HG03135 (cell line): ENCODE measurements around the gene CABLES2.

Source experiments
- ATAC-seq: cut with Tn5 transposase; IDR thresholded peaks from one replicate; pipeline ENCODE4 v1.9.1; 2021; ENCODE audit warnings: mild to moderate bottlenecking, moderate library complexity; ENCODE audit not compliant: unreplicated experiment

The CABLES2 gene, protein sequence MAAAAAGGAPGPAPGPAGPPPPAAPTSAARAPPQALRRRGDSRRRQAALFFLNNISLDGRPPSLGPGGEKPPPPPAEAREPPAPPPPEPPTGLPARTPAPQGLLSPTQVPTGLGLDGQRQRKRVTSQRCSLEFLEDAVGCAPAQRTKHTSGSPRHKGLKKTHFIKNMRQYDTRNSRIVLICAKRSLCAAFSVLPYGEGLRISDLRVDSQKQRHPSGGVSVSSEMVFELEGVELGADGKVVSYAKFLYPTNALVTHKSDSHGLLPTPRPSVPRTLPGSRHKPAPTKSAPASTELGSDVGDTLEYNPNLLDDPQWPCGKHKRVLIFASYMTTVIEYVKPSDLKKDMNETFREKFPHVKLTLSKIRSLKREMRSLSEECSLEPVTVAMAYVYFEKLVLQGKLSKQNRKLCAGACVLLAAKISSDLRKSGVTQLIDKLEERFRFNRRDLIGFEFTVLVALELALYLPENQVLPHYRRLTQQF

DNA sequence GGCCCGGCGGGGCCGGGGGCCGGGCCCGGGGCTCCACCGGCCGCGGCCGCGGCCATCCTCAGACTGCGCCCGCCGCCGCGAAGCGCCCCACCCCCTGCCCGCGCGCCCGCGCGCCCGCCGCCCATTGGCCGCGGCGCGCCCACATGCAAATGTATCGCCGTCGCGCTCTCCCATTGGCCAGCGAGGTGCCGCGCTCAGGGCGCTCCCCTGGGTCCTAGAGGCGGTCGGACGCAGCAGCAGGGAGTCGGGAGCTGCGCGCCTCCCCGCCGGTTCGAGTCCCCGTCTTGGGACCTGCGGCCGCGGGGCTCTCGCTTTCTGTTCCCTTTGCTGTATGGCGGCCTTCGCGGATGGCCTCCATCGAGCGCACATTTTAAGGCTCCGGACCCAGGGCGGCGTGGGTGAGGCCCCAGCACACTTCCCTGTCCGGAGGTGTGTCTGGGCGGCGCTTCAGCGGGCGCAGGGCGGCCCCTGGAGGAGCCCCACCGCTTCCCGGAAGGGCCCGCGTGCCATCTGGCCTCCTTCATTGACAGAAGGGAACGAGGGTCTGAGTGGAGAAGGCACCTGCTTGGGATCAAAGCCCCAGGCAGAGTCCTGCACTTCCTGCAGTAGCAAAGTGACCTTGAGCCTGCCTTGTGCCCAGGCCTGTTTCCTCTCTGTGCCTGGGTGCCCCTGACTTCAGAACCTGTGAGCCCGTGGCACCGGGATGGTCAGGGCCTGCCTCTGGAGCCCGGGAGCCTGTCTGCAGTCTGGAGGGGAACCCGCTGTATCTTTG, at the start of gene CABLES2:
Gene CABLES2, minus strand, starts transcription at position 65 of the 772 bp plus-strand sequence. Its CDS starts 9 bp downstream, at position 56.
- ATAC-seq = peak; percentile 82

DNA sequence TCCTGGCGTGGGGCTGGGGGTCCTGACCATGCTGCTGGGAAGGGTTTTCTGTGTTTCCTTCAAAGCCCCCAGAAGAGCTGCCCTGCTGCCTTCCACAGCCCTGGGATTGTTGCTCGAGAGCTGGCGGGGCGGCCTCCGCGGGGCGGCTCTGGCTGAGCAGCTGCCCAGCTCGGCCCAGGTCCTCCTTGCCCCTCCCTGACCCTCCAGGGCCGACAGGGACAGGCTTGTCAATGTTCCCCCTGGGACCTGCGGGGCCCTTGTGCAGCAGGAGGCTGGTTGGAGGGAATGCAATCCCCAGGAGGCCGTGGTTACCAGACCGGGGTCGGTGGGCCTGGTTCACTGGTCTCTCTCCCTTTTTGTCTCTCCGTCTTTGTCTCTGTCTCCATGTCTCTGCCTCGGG, 48.8 kb upstream of the CABLES2 start:
- no peak for ATAC-seq

DNA sequence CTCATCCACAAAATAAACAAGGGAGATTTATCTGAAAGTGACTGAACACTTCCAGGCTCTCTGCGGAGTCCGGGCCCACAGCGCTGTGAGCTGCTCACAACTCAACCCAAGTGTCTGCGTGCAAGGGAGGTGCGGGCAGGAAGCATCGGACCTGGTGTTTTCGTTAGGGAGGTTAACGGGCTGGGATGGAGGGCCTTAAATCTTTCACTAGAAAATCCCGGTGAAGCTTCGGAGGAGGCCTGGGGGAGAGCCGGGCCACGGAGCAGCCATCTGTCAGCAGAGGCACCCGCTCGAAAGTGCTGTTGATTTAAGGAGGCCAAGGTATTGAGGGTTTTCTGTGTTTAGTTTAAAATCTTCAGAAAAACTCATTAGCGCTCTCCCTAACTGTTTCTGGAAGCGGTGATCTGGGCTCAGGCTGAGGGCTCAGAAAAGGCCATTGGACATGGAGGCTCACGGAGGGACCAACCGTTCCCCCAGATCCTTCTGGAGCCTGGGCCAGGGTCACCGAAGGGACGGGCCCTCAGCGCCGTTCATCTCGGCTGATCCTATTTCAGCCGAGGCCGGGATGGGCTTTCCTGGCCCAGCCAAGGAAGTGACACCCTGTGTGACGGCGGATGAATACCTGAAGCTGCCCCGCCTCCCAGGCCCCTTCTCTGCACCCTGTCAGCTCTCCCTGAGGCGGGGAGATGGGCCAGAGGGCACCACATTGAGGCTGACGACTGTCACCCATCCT, 48.0 kb upstream of the CABLES2 start:
- no peak for ATAC-seq

DNA sequence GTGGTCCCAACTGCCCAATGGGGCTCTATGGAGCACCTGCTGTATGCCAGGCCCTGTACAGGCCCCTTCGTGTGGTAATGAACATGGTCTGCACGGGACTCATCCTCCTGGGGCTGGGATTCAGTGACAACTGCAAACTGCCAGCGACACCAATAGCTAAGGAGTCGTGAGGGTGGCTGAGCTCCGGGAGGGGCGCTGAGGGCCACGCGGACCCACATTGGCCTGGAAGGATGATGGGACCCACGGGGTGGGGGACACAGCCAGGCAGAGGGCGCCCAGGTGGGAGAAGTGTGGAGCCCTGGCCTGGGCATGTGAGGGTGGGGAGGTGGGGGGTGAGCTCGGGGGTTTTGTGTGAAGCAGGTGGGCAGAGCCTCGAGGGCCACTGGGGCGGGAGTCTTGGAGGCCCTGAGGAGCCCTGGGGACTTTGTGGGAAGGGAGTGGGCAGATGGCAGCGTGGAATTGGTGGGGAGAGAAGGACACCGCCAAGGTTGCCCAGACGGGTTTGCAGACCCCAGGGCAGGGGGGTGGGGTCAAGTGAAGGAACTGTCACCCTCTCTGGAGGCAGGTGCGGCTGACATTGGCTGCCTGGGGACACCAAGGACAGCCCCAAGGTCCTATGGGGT, 46.2 kb upstream of the CABLES2 start:
- ATAC-seq = no peak

DNA sequence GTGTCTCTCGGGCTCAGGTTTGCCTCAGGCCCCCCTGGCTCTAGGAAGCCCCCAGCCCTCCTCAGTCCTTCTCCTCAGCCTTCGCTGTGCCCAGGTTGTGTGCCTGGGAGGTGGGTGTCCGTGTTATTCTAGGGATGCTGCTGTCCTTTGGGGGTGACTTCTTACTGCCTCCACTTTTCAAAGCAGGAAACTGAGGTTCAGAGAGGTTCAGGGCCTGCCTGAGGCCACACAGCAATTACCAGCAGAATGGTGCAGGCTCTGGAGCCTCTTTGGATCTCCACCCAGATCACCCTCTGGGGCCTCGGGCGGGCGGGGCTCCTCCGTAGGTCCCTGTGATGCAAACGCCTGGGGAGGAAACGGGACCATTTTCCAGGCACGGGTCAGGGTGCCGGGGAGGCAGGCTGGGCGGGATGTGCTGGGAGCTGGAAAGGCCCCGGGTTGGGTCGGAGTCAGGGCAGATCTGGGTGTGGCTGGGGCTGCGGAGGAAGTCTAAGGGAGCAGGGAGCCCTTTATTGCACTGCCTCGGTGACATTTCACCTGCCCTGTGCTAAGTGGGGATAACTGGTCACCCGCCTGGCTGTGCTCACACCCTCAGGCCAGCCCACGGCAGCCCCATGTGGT, 45.5 kb upstream of the CABLES2 start:
- ATAC-seq = no peak

DNA sequence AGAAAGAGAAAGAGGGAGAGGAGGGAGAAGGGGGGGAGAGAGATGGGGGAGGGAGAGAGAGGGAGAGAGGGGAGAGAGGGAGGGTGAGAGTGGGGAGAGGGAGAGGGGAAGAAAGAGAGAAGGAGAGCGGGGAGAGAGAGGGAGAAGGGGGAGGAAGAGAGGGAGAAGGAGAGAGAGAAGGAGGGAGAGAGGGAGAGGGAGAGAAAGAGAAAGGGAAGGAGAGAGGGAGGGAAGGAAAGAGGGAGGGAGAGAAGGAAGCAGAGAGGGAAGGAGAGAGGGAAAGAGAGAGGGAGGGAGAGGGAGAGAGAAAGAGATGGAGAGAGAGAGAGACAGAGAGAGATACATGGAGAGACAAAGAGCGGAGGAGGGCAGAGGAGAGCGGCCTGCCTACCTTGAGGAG, 44.9 kb upstream of the CABLES2 start:
- no peak for ATAC-seq

DNA sequence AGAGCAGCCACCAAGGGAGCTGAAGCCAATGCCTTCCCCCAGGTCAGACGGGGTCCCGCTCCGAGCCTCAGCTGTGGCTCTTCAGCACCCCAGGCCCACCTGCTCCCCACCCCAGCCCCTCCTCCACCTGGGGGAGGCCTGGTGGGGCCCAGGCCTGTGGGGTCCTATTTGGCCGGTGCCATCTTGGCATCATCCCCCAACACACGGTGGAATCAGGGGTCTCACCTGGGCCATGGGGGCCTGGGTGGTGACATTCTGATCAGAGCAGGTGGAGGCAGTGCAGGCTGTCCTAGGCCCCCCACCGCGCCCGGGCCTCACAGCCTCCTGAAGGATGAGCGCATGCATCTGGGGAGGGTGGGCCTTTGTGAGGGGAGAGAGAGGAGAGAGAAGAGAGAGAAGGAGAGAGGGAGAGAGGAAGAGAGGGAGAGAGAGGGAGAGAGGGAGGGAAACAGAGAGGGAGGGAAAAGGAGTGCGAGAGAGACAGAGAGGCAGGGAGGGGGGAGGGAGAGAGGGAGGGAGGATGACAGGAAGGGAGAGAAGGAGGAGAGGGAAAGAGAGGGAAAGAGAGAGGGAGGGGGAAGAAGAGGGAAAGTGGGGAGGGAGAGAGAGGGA, 44.2 kb upstream of the CABLES2 start:
- no peak for ATAC-seq

DNA sequence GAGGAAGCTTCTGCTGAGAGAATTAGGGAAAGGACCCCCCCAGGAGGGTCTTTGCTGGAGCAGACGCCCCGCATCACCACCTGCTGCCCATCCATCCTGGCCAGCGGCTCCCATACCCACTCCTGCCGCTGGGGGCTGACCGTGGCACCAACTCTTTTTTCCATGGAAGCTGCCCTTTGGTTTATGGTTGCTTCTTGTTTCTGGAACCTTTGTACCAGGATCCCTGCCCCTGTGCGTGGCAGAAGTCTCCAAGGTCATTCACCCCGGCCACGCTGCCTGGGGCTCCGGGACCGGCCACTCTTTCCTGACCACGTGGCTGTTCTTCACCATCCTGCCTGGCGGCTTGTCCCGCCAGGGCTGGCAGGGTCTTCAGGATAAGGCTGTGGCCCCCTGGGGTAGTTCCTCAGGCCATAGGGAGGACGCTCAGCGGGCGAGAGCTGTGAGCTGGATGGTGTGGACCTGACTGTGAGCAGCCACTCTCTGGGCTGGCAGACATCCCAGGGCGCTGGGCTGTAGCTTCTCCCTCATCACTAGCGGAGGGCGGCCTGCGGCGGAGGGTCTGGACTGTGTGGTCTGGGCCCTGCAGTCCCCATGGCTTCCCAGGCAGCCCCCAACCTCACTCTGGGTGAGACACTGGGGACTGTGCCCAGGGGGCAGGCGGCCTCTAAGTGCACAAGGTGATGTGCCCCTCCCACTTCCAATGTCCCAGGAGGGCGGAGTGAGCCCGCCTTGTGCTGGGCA, 43.0 kb upstream of the CABLES2 start:
- no peak for ATAC-seq

DNA sequence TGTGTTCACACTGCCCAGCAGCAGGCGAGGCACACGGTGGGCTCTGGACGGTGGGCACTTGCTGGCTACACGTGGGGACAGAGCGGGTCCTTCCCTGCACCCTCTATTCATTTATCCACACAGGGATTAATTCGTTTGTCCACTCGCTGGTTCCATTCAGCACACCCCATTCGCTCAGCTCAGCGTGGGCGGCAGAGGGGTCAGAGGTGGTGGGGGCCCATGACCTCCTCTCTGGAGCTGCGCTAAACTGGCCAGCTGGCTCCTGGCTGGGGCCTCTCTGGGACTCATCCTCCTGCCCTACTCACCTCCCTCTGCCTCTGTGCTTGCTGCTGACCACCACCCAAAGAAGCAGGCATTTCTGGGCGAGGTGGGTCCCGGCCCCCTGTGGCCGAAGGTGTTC, 41.7 kb upstream of the CABLES2 start:
- ATAC-seq = no peak

DNA sequence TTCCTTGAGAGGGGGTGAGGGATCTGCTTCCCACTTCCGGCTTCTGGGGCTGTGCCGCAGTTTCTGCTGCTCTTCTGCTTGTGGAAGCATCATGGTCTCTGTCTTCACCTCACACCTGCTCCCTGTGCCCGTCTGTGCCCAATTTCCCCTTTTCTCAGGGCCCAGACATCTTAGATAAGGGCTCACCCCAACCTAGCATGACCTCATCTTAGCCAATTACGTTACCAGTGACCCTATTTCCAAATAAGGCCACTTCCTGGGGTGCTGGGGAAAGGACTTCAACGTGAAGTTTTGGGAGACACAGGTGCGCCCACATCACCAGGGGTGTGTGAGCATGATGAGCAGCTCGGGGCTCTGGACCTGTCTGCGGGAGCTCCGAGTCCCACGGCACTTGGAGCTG, 41.0 kb upstream of the CABLES2 start:
- ATAC-seq = no peak

DNA sequence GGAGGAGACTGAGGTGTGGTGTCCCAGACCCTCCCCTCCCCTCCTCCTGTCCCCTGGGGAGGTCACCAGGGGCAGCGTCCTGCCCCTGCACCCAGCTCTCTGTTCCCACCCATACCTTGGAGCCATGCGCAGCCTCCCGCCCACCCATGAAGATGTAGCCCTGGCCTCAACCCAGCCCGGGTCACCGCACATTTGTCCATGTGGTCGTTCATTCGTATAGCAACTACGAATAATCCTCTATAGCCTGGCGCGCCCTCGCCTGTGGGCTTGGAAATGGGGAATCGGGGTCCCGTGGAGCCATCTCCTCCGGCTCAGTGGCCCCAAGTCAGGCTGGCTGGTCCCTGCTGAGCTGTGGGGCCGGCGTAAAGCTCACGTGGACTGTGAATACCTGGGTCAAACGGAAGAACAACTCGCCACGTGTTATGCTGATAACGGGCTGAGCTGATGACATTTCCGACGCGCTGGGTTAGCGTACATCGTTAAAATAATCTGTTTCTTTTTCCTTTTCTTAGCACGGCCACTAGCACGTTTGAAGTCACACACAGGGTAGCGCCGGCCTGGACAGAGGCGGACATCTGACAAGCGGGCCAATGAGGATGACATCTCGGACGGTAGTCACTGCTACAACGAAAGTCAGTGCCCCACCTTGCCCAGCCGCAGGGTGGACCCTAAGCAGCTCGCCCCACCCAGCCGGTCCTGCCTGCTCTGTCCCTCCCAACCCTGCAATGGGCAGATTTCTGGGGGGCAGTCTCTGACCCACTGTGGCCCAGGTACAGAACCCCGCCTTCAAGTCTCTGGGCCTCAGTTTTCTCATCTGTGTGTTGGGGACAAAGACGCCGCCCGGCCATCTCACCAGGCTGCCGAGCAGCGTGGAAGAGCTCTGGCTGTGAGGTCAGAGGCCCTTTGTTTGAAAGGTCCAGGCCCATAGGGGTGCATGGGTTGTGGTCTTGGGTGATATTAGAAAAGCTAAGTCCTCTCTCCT, 40.1 kb upstream of the CABLES2 start:
- ATAC-seq = no peak

DNA sequence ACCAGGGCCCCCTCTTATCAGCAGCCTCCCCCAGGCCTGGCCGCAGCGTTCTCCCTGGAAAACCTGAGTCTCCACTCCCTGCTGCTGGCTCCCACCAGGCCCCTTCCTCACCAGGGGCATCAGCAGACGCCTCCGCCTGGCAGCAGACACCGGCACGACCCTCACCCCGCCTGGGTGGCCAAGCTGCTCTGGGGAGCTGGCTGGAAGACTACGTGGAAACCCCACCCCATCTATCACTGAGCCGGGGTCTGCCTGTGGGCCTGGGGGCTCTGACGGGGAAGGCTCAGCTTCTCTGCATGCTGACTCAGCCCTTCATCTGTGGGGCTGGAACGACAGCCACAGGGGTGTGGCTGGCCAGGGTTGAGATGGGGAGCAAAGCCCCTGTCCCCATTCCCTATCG, 39.4 kb upstream of the CABLES2 start:
- ATAC-seq = no peak

DNA sequence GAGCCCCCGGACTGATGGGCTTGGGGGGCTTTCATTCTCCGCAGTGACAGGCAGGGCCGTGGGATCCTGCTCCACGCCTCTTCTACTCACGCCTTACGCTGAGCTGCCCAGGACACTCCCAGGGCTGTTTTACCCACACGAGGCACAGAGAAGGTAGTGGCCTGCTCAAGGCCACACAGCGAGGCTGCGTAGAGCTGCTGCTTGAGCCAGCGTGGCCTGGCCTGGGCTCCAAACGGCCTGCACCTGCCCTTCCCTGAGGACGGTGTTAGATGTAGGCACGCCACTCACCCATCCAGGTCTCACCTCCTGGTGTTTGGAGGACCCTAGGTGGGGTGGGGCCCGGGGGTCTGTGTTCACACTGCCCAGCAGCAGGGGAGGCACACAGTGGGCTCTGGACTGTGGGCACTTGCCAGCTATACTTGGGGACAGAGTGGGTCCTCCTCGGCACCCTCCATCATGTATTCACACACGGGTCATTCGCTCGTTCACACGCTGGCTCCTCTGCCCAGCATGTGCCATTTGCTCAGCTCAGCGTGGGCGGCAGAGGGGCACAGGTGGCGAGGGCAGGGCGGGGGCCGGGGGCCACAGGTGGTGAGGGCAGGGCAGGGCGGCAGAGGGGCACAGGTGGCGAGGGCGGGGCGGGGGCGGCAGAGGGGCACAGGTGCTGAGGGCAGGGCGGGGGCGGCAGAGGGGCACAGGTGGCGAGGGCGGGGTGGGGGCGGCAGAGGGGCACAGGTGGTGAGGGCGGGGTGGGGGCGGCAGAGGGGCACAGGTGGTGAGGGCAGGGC, 38.7 kb upstream of the CABLES2 start:
- ATAC-seq = no peak

DNA sequence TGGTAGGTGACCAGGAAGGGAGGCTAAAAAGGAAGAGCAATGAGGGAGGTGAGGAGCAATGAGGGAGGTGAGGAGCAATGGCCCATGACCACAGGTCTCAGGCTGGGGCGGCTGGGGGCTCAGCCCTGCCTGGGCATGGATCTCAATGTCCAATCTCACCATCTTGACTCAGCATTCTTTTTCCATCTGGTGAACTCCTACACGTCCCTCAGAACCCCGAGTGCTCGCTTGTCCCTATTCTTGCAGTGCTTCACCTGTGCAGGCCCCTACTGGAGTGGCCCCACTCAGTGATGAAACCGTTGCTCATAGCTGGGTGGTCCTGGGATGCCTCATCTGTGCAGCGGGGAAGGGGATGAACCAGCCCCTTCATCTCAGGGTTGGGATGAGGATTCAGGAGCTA, 37.2 kb upstream of the CABLES2 start:
- ATAC-seq = no peak

DNA sequence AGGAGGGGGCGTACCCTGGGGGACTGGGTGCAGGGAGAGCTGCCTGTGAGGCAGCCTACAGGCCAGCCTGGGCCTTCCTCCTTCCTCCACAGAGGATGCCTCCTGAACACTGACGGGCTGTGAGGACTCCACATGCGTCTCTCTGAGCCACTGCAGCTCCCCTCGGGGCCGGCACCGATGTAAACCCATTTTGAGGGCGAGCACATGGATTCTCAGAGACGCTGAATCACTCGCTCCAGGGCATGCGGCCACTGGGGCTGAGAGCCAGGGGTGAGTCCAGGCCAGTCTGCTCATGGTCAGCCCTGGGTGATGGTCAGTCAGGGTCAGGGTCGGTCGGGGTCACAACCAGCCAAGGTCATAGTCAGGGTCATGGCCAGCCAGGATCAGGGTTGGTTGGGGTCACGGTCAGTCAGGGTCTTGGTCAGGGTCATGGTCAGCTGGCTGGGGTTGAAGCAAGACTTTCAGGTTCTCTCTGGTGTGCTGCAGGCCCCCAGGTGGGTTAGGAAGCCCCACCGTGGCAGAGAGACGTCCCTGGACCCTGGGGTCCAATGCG, 35.0 kb upstream of the CABLES2 start:
- ATAC-seq = no peak

DNA sequence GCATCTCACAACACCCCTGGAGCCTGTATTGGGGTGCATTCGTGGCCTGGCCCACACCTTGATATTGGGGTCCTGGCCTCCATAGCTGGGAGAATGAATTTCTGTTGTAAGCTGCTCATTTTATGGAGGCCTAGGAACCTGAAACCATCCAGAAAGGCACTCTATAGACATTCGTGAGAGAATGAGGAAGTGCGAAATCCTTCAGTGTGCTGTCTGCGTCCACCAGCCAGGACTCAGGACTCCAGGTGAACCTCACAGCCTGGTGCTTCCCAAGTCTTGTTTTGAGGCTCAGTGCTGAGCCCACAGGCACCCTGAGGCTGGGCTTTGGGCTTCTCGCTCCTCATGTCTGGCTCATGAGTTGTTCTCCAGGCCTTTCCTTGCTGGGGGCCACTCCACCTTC, 32.1 kb upstream of the CABLES2 start:
- ATAC-seq = no peak

DNA sequence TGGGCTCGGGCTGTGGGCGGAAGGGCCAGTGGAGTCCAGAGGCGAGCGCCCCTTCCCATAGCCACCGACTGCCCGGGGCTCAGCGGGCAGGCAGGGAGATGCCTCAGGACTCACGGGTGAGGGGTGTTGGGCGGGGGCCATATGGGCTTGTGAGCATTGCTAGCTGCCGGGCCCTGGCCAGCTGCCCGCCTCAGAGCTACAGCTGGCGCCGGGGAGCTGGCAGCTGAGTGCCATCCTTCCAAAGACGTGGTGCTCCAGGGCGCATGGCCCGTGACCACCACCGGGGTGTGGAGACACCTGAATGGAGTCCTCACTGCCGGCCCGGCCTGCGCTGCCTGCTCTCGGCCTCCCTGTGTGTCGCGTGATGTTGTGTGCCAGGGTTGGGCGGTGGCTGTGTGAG, 30.8 kb upstream of the CABLES2 start:
- no peak for ATAC-seq
